Measurements from ENCODE around the gene C11orf65.

GRCh38 chr11:108370315-108370714 is 97.0 kb downstream of the C11orf65 start:
- TF ChIP-seq CTCF (IDR thresholded peaks at IDR 0.05), result no peak
- no peak for TF ChIP-seq EZH2 (IDR thresholded peaks at IDR 0.05; ENCODE audit: borderline replicate concordance, insufficient read depth, low read depth, low read length, poor library complexity, severe bottlenecking)
